ENCODE results near the gene VOPP1.

DNA sequence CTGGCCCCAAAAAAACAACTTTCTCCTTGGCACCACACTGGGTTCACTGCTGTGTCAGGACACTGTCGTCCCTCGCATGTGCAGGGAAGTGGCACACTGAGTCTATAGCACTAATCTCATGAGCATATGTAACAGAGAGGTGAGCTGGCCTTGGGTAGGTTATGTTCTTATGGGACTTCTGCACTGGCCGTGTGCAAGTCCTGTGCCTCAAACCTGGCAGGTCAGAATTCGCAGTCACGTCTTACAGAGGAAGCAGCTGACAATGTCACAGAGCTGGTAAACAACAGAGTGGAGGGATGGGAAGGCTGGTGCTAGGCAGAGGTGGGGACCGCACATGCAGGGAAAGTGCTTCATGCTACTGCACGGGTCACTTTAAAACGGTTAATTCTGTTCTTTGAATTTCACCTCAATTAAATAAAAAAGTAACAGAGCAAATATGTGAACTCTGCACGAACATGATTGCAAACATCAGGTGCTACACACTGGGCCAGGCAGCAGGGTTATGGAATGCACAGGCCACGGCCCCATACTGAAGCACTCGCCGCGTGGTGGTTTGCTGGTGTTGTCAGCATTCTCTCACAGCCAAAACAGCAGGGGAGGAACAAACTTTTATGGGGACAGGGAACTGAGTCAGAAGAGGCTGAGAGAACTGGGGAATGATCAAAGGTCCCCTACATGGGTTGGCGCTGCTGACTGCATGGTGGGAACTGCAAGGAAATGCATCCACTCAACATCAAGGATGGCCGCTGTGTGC is 54.2 kb downstream of the VOPP1 start:
- TF ChIP-seq, protein P1, sequence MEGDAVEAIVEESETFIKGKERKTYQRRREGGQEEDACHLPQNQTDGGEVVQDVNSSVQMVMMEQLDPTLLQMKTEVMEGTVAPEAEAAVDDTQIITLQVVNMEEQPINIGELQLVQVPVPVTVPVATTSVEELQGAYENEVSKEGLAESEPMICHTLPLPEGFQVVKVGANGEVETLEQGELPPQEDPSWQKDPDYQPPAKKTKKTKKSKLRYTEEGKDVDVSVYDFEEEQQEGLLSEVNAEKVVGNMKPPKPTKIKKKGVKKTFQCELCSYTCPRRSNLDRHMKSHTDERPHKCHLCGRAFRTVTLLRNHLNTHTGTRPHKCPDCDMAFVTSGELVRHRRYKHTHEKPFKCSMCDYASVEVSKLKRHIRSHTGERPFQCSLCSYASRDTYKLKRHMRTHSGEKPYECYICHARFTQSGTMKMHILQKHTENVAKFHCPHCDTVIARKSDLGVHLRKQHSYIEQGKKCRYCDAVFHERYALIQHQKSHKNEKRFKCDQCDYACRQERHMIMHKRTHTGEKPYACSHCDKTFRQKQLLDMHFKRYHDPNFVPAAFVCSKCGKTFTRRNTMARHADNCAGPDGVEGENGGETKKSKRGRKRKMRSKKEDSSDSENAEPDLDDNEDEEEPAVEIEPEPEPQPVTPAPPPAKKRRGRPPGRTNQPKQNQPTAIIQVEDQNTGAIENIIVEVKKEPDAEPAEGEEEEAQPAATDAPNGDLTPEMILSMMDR (IDR thresholded peaks at IDR 0.05): no peak
- TF ChIP-seq POLR2A (IDR thresholded peaks at IDR 0.05): no peak

Data from right lobe of liver (tissue), 4 donors.